H1 (cell line): ENCODE results near the gene KCNMA1. TPM values are rescaled to one million over a fixed set of nuclear protein-coding genes. Genes with fewer than 3 reads are reported as not detected.

Source experiments
- CTCF ChIA-PET: fragments of 300-600 bp; sonication (Branson Sonifier 250); formaldehyde crosslinking; loops from one replicate; lab custom pipeline; 2021; ENCODE audit not compliant: partially characterized antibody; lab: Charles Lee
- POLR2A ChIA-PET: fragments of 300-600 bp; sonication (Branson Sonifier 250); formaldehyde crosslinking; loops from one replicate; lab custom pipeline; 2021; ENCODE audit warnings: inconsistent platforms; ENCODE audit not compliant: partially characterized antibody; lab: Charles Lee
- DNase-seq, 2 experiments: peaks; one replicate each; pipeline versions ENCODE4 v3.0.0 to v3.0.0-alpha.2; 2010 to 2022; ENCODE audit warnings: low spot score in 2 of 2, low read depth in 1 of 2, mixed read lengths in 1 of 2
- FAIRE-seq: peaks from 2 replicates; lab custom pipeline; 2011; peaks lifted over from hg19 to GRCh38; lab: Jason Lieb, UNC
- H2AFZ ChIP-seq: 2 replicates; pipeline ENCODE4 v1.8.1; 2012; ENCODE audit warnings: low read length, inconsistent platforms
- H2AK5ac ChIP-seq: 2 replicates; pipeline ENCODE4 v1.6.1; 2013; ENCODE audit warnings: low read depth, low read length
- H2BK120ac ChIP-seq: replicated peaks from 2 replicates; pipeline ENCODE3; 2013; ENCODE audit warnings: low read depth, low read length, inconsistent platforms
- H2BK12ac ChIP-seq: 2 replicates; pipeline ENCODE4 v1.6.1; 2013; ENCODE audit warnings: low read depth, low read length
- H2BK15ac ChIP-seq: 2 replicates; pipeline ENCODE4 v1.6.1; 2013; ENCODE audit warnings: low read length
- H2BK20ac ChIP-seq: 2 replicates; pipeline ENCODE4 v1.6.1; 2013; ENCODE audit warnings: low read length
- H2BK5ac ChIP-seq: 2 replicates; pipeline ENCODE4 v1.6.1; 2013; ENCODE audit warnings: low read depth, low read length
- H3K14ac ChIP-seq: 2 replicates; pipeline ENCODE4 v1.6.1; 2013; ENCODE audit warnings: inconsistent platforms; ENCODE audit not compliant: insufficient read length
- H3K18ac ChIP-seq: 2 replicates; pipeline ENCODE4 v1.6.1; 2013; ENCODE audit warnings: low read length; ENCODE audit errors: extremely low read depth
- H3K23ac ChIP-seq: 2 replicates; pipeline ENCODE4 v1.6.1; 2013; ENCODE audit warnings: inconsistent platforms; ENCODE audit not compliant: insufficient read length
- H3K23me2 ChIP-seq: 2 replicates; pipeline ENCODE4 v1.6.1; 2013; ENCODE audit warnings: low read depth, low read length
- H3K27ac ChIP-seq: 2 replicates; pipeline ENCODE4 v1.6.1; 2011; ENCODE audit warnings: low read depth, low read length, inconsistent platforms
- H3K27me3 ChIP-seq, 4 experiments: replicated peaks in 1 of 4; 1 replicate in 1 of 4; 2 replicates in 3 of 4; pipeline versions ENCODE4 v1.6.1 to v1.8.1; 2011 to 2013; ENCODE audit warnings: low read length in 3 of 4, mild to moderate bottlenecking in 3 of 4, inconsistent platforms in 2 of 4, mixed read lengths in 2 of 4, moderate library complexity in 1 of 4; ENCODE audit not compliant: control insufficient read depth in 3 of 4, insufficient read depth in 3 of 4; ENCODE audit errors: extremely low read depth in 1 of 4
- H3K36me3 ChIP-seq, 4 experiments: 2 replicates each; pipeline versions ENCODE4 v1.6.1 to v1.8.1; 2011 to 2013; ENCODE audit warnings: mild to moderate bottlenecking in 4 of 4, low read length in 3 of 4, moderate library complexity in 2 of 4, control low read depth in 1 of 4, inconsistent platforms in 1 of 4; ENCODE audit not compliant: insufficient read depth in 4 of 4, control insufficient read depth in 2 of 4
- H3K4ac ChIP-seq: replicated peaks from 2 replicates; pipeline ENCODE3; 2013; ENCODE audit warnings: low read length, low read depth, mixed read lengths, inconsistent platforms; ENCODE audit not compliant: insufficient read length
- H3K4me1 ChIP-seq, 4 experiments: replicated peaks in 1 of 4; 1 replicate in 1 of 4; 2 replicates in 3 of 4; pipeline versions ENCODE4 v1.6.1 to v1.8.1; 2011 to 2013; ENCODE audit warnings: low read length in 3 of 4, inconsistent platforms in 2 of 4, mixed read lengths in 1 of 4; ENCODE audit not compliant: insufficient read depth in 4 of 4, control insufficient read depth in 3 of 4
- H3K4me2 ChIP-seq, 2 experiments: 2 replicates each; pipeline versions ENCODE4 v1.6.1 to v1.8.1; 2011 to 2013; ENCODE audit warnings: low read depth in 2 of 2, low read length in 2 of 2, control low read depth in 1 of 2, inconsistent platforms in 1 of 2, mild to moderate bottlenecking in 1 of 2; ENCODE audit not compliant: insufficient read depth in 1 of 2
- H3K4me3 ChIP-seq, 4 experiments: fragments of 200-600, 300-600 bp in 1 of 4; sonication (generic), shearing (Covaris generic), sonication (Bioruptor Twin) in 1 of 4; 2 replicates each; pipeline versions ENCODE4 v1.5.1 to v1.8.1; 2011 to 2016; ENCODE audit warnings: low read length in 4 of 4, low read depth in 3 of 4, control low read depth in 2 of 4, inconsistent platforms in 2 of 4, mild to moderate bottlenecking in 2 of 4, mixed read lengths in 1 of 4, moderate library complexity in 1 of 4; ENCODE audit not compliant: insufficient read depth in 2 of 4; ENCODE audit errors: extremely low read depth in 1 of 4
- H3K56ac ChIP-seq: replicated peaks from 2 replicates; pipeline ENCODE3; 2013; ENCODE audit warnings: low read depth, mild to moderate bottlenecking, mixed read lengths, low read length, inconsistent platforms; ENCODE audit not compliant: insufficient read length
- H3K79me1 ChIP-seq: 2 replicates; pipeline ENCODE4 v1.6.1; 2013; ENCODE audit warnings: low read depth, low read length, control low read depth
- H3K79me2 ChIP-seq, 2 experiments: 2 replicates each; pipeline versions ENCODE4 v1.6.1 to v1.8.1; 2012 to 2013; ENCODE audit warnings: low read length in 2 of 2, mild to moderate bottlenecking in 2 of 2, inconsistent platforms in 1 of 2; ENCODE audit not compliant: insufficient read depth in 2 of 2, control insufficient read depth in 1 of 2
- H3K9ac ChIP-seq, 4 experiments: replicated peaks in 1 of 4; 1 replicate in 1 of 4; 2 replicates in 3 of 4; pipeline versions ENCODE4 v1.6.1 to v1.8.1; 2011 to 2013; ENCODE audit warnings: low read depth in 3 of 4, low read length in 3 of 4, control low read depth in 2 of 4, mild to moderate bottlenecking in 2 of 4, moderate library complexity in 2 of 4, inconsistent platforms in 1 of 4; ENCODE audit errors: extremely low read depth in 1 of 4
- H3K9me3 ChIP-seq, 2 experiments: 2 replicates each; pipeline versions ENCODE4 v1.6.1 to v1.8.1; 2012 to 2013; ENCODE audit warnings: mild to moderate bottlenecking in 2 of 2, moderate library complexity in 2 of 2, control low read depth in 1 of 2, inconsistent platforms in 1 of 2, low read depth in 1 of 2, low read length in 1 of 2, mixed read lengths in 1 of 2; ENCODE audit not compliant: insufficient read depth in 2 of 2
- H4K20me1 ChIP-seq, 2 experiments: replicated peaks in 1 of 2; 2 replicates each; pipeline versions ENCODE3 to v1.8.1; 2011 to 2013; ENCODE audit warnings: inconsistent platforms in 2 of 2, low read length in 2 of 2, mild to moderate bottlenecking in 1 of 2; ENCODE audit not compliant: insufficient read depth in 2 of 2, control insufficient read depth in 1 of 2
- H4K5ac ChIP-seq: 2 replicates; pipeline ENCODE4 v1.6.1; 2013; ENCODE audit warnings: low read length, low read depth, mixed read lengths, inconsistent platforms; ENCODE audit not compliant: insufficient read length
- H4K8ac ChIP-seq: 2 replicates; pipeline ENCODE4 v1.8.0; 2013; ENCODE audit warnings: mild to moderate bottlenecking, moderate library complexity, low read length, inconsistent platforms; ENCODE audit not compliant: insufficient read depth; ENCODE audit errors: extremely low read depth
- H4K91ac ChIP-seq: replicated peaks from 2 replicates; pipeline ENCODE3; 2013; ENCODE audit warnings: low read length, mixed read lengths, inconsistent platforms; ENCODE audit not compliant: insufficient read length
- CBX8 ChIP-seq: fragments of 300-800, 300-1000 bp; sonication (generic); IDR thresholded peaks from 2 replicates; pipeline ENCODE4 v1.7.1; 2016; ENCODE audit warnings: low read depth, low read length, borderline replicate concordance
- CEBPB ChIP-seq: IDR thresholded peaks from 2 replicates; pipeline ENCODE4 v1.6.1; 2012; ENCODE audit warnings: low read depth, low read length
- CHD1 ChIP-seq: IDR thresholded peaks from 2 replicates; pipeline ENCODE4 v1.6.1; 2012; ENCODE audit warnings: low read depth, low read length, improper control_type of control experiment
- MAFK ChIP-seq: IDR thresholded peaks from 2 replicates; pipeline ENCODE4 v1.6.1; 2012; ENCODE audit warnings: low read depth, mild to moderate bottlenecking, improper control_type of control experiment, low read length
- PHF8 ChIP-seq: fragments of 200-600 bp; sonication (generic); conservative IDR thresholded peaks from 2 replicates; pipeline ENCODE4 v1.7.1; 2012; ENCODE audit warnings: low read depth, mild to moderate bottlenecking, inconsistent platforms, low read length, moderate library complexity
- POLR2AphosphoS5 ChIP-seq: IDR thresholded peaks from 2 replicates; pipeline ENCODE4 v1.6.1; 2011; ENCODE audit warnings: low read depth, low read length
- TEAD4 ChIP-seq: IDR thresholded peaks from 2 replicates; pipeline ENCODE4 v1.6.1; 2012; ENCODE audit warnings: low read depth, low read length, inconsistent platforms, mixed read lengths
- YY1 ChIP-seq: IDR thresholded peaks from 2 replicates; pipeline ENCODE4 v1.6.1; 2011; ENCODE audit warnings: low read depth, mild to moderate bottlenecking, low read length
- WGBS, 2 experiments: shearing (Covaris generic) in 1 of 2; methylation state at CpG; one replicate each; pipeline versions ENCODE4 v1.1.6 to v1.1.7; 2013 to 2015; ENCODE audit warnings: low lambda C conversion rate in 2 of 2, mixed read lengths in 2 of 2, inconsistent platforms in 1 of 2, low coverage in 1 of 2, missing lambda C conversion rate in 1 of 2; ENCODE audit not compliant: insufficient replicate concordance in 2 of 2, insufficient coverage in 1 of 2, insufficient read length in 1 of 2; ENCODE audit errors: extremely low coverage in 1 of 2, missing lambda C conversion rate in 1 of 2; 5-methylcytosine and 5-hydroxymethylcytosine counted together
- polyA plus RNA-seq, 7 experiments: library from polyadenylated mRNA; depleted of rRNA in 3 of 7; stranded (reverse) in 5 of 7; unstranded in 2 of 7; fragments of >200 nt in 5 of 7; fragments of 200-250 nt in 2 of 7; gene quantifications; 1 replicate in 5 of 7; 2 replicates in 1 of 7; 4 replicates in 1 of 7; pipeline versions ENCODE4 v1.2.1 to v1.2.3, GENCODE V29; 2011 to 2013; ENCODE audit warnings: missing spikeins in 2 of 7, mixed read lengths in 2 of 7
- total RNA-seq: library from RNA; stranded (reverse); fragmentation: NEBNext Ultra II Directional; extraction: Animal tissue kit (Norgen Biotek cat#: 25700); gene quantifications from 2 replicates; pipeline ENCODE4 v1.2.1, GENCODE V29; 2021
- TF ChIP-seq, protein P1 (sequence below): IDR thresholded peaks from 2 replicates; pipeline ENCODE4 v1.6.1; 2011; ENCODE audit warnings: low read depth, mild to moderate bottlenecking, low read length; ENCODE audit not compliant: insufficient read depth
- TF ChIP-seq, protein P2 (sequence below), 3 experiments: IDR thresholded peaks; 1 replicate in 2 of 3; 2 replicates in 1 of 3; pipeline versions ENCODE4 v1.5.1 to v1.6.1; 2011; ENCODE audit warnings: low read length in 3 of 3, mild to moderate bottlenecking in 3 of 3, inconsistent platforms in 2 of 3, low read depth in 1 of 3, moderate library complexity in 1 of 3; ENCODE audit not compliant: insufficient read depth in 1 of 3; ENCODE audit errors: control extremely low read depth in 1 of 3
- TF ChIP-seq, protein P3 (sequence below): IDR thresholded peaks from 2 replicates; pipeline ENCODE4 v1.6.1; 2011; ENCODE audit warnings: low read length, improper control_type of control experiment

KCNMA1 gene
- total and polyA plus RNA-seq, 2 of the 8 experiments (the other 6 are each of a cell fraction or from before 2014, with no cell fraction given), result 10.2 to 11.1 TPM

DNA sequence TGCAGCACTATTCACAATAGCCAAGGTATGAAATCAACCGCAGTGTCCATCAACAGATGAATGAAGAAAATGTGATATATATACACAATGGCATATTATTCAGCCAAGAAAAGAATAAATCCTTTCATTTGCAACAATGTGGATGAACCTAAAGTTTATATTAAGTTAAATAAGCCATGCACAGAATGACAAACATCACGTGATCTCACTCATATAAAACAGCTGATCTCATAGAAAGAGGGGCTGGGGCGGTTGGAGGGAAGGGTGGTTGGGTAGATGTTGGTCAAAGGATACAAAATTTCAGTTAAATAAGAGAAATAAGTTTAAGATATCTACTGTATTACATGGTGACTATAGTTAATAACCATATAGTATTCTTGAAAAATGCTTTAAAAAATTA is 502.1 kb downstream of the KCNMA1 start:
- FAIRE-seq, result no peak
- Histone ChIP-seq H2BK120ac (no peak overlapping the region), H3K56ac (no peak overlapping the region), H2BK12ac (no peak overlapping the region), H3K4ac (no peak overlapping the region), H3K27me3 (no peaks in the 10 kb centered on the region; a peak in 1 of 7 replicates), H3K79me1 (no peaks in the 10 kb centered on the region), H3K79me2 (no peaks in the 10 kb centered on the region), H3K18ac (no peak overlapping the region), H2BK20ac (no peak overlapping the region), H3K9ac (no peak overlapping the region), H3K14ac (no peak overlapping the region), H2BK15ac (no peak overlapping the region), H4K8ac (no peak overlapping the region), H3K4me2 (no peak overlapping the region), H3K4me1 (no peaks in the 10 kb centered on the region), H3K36me3 (no peaks in the 10 kb centered on the region), H4K91ac (no peak overlapping the region), H2BK5ac (no peak overlapping the region), H3K4me3 (no peak overlapping the region), H2AFZ (no peak overlapping the region), H3K23me2 (no peaks in the 10 kb centered on the region), H3K27ac (no peak overlapping the region), H3K23ac (no peak overlapping the region), H4K5ac (no peak overlapping the region), H2AK5ac (no peak overlapping the region), H4K20me1 (no peaks in the 10 kb centered on the region), H3K9me3 (no peaks in the 10 kb centered on the region)
- 95% methylated on average over 3 of the region's 3 CpGs; no CpG with 5 or more reads in 1 of the 2 experiments for WGBS, 2 experiments
- DNase-seq, result no peak
- ChIA-PET CTCF (interaction anchor here (0.6 to 1.3 kb wide), 3 partner anchors 9 to 233 kb away, joined by 3 to 4 read pairs (median 3); no protein-coding TSS in a partner anchor), POLR2A (no interaction called here)
- TF ChIP-seq, protein P1, sequence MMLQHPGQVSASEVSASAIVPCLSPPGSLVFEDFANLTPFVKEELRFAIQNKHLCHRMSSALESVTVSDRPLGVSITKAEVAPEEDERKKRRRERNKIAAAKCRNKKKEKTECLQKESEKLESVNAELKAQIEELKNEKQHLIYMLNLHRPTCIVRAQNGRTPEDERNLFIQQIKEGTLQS, result no peak
- no peak for TF ChIP-seq PHF8
- no peak for TF ChIP-seq MAFK
- no peak for TF ChIP-seq CHD1
- no peak for TF ChIP-seq CBX8
- no peak for TF ChIP-seq TEAD4
- TF ChIP-seq, protein P2, sequence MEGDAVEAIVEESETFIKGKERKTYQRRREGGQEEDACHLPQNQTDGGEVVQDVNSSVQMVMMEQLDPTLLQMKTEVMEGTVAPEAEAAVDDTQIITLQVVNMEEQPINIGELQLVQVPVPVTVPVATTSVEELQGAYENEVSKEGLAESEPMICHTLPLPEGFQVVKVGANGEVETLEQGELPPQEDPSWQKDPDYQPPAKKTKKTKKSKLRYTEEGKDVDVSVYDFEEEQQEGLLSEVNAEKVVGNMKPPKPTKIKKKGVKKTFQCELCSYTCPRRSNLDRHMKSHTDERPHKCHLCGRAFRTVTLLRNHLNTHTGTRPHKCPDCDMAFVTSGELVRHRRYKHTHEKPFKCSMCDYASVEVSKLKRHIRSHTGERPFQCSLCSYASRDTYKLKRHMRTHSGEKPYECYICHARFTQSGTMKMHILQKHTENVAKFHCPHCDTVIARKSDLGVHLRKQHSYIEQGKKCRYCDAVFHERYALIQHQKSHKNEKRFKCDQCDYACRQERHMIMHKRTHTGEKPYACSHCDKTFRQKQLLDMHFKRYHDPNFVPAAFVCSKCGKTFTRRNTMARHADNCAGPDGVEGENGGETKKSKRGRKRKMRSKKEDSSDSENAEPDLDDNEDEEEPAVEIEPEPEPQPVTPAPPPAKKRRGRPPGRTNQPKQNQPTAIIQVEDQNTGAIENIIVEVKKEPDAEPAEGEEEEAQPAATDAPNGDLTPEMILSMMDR (IDR thresholded peaks at IDR 0.05; ENCODE audit: control extremely low read depth in 1 of 3, insufficient read depth in 1 of 3, low read depth in 1 of 3, low read length in 3 of 3), result no peak
- TF ChIP-seq YY1, result no peak
- TF ChIP-seq CEBPB, result no peak
- no peak for TF ChIP-seq POLR2AphosphoS5
- TF ChIP-seq, protein P3, sequence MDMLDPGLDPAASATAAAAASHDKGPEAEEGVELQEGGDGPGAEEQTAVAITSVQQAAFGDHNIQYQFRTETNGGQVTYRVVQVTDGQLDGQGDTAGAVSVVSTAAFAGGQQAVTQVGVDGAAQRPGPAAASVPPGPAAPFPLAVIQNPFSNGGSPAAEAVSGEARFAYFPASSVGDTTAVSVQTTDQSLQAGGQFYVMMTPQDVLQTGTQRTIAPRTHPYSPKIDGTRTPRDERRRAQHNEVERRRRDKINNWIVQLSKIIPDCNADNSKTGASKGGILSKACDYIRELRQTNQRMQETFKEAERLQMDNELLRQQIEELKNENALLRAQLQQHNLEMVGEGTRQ, result no peak
